GM19455 (cell line): ENCODE measurements around the gene VWF.
"Not testable (repeated sequence)": the region's sequence is repeated elsewhere in the genome, so short reads cannot be mapped to it uniquely, and the experiment has no call there.

Source experiments
- ATAC-seq: cut with Tn5 transposase; IDR thresholded peaks from one replicate; pipeline ENCODE4 v1.9.1; 2021; ENCODE audit not compliant: unreplicated experiment

The VWF gene

DNA sequence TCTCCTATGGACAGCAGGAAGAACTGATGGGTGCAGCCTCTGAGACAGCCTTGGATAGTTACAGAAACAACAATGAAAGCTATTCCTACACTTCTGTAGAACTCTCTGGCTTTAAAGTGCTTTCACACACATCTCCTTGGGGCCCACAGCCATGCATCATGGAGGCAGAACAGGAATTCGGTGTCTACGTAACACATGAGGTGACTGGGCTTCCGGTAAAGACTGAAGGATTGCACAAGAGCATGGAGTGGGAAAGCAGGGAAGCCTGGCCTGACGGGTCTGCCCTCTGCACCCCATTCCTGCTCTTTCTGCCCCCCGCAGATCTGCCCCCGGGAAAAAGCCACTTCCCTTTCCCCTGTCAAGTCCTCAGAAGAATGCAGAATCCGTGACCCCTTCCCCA, 82.6 kb downstream of the VWF start:
- no peak for ATAC-seq

- ATAC-seq = no peak
Observed at GRCh38 chr12:6040815-6041214, 83.7 kb downstream of the VWF start.

DNA sequence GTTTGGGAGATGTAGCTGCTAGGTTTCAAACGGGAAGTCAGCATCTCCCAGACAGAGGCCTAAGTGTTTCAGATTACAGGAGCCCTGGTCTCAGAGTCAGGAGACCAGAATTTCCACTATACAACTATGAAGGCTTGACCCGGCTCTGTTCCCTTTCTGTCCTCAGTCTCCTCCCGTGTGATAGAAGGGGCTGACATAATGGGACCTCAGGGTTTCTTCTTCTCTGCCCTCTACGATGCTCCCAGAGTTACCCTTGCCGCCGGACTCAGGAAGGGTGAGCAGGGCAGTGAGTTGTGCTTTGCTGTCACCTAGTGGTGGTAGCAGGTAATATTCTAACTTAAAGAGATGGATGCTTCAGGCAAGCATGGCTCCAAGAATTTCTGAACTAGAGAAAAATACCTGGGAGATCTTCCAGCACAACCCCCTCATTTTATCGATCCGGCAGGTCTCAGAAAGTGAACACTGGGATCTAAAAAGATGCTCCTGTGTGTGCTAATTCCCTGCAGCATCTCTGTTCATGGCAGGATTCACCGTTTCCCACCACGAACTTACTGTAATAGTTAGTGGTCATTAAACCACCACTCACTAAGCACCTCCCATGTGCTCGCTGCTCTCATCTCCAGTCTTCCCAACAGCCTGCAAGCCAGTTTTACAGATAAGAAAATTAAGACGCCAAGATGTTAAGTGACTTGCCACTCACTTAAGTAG, 84.4 kb downstream of the VWF start:
- ATAC-seq = no peak

- no peak for ATAC-seq
Observed at GRCh38 chr12:6038160-6038559, 86.3 kb downstream of the VWF start.

GRCh38 chr12:6037459-6037858, 87.0 kb downstream of the VWF start:
- ATAC-seq = no peak

DNA sequence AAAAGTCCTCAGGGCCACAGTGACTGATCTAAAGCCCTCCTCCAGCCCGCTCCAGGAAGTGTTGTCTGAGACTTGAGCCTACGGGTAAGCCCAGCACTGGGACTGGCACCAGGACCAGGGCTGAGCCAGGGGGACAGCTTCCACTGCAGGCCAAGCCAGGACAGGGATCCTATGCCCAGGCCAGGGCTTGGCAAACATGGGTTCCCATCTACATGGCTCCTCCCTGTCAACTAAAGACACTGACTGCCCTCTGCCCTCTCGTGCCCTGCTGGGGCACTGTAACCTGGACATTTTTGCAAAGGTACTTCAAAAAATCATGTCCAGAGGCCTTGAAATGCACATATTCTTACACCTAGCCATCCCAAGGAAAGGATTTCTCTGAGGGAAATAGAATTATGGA, 88.0 kb downstream of the VWF start:
- no peak for ATAC-seq

DNA sequence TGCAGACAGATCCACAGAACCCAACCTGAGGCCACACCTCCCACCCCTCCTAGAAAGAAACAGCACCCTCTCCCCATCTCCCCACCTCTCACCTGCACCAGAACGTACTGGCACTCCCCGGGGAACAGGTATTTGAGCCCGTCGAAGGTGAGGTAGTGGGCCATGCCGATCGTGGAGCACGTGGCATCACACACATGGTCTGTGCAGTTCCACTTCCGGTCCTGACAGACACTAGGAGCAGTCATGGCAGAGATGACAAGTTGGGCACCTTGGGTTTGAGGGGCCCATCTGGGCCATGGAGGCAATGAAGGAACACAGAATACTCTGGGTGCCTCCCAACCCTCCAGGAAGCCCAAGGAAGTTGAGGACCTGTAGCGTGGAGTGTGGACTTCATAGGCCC, 89.9 kb downstream of the VWF start:
- ATAC-seq = no peak

GRCh38 chr12:6033546-6033945, 90.9 kb downstream of the VWF start:
- no peak for ATAC-seq

- no peak for ATAC-seq
Observed at GRCh38 chr12:6032726-6033125, 91.7 kb downstream of the VWF start.

GRCh38 chr12:6031001-6031400, 93.5 kb downstream of the VWF start:
- no peak for ATAC-seq

- ATAC-seq = no peak
Observed at GRCh38 chr12:6030081-6030480, 94.4 kb downstream of the VWF start.

DNA sequence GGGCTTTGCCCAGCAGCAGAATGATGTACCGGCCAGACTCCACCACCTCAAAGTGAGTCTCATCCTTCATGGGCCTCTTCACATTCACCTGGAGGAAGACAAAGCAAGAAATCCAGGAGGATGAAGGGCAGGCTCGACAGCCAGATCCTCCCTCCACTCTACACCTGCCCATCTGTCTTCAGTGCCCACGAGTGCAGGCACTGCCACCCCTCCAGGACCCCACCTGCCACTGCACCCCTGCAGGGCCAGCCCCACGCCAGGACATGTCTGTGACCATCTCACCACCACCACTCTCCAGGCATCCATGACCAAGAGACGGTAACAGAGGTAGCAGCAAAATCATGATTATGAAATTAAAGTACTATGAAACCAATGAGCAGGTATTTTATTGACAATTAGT, 95.1 kb downstream of the VWF start:
- ATAC-seq = no peak

DNA sequence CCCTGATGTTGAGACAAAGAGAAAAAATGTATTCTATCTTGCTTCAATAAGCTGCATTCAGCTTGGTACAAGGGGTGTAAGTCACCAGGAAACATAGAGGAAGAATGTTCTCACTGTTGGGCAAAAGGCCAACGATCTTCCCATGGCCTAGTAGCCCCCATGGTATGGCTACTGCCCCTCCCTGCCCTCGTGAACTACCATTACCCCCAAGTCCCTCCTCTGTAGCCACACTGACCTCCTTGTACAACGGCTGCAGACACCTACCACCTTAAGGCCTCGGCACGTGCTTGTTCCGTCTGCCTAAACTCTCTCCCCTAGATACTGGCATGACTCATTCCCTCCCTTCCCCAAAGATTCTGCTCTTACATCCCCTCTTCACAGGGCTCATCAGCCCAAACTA, 97.5 kb downstream of the VWF start:
- no peak for ATAC-seq

DNA sequence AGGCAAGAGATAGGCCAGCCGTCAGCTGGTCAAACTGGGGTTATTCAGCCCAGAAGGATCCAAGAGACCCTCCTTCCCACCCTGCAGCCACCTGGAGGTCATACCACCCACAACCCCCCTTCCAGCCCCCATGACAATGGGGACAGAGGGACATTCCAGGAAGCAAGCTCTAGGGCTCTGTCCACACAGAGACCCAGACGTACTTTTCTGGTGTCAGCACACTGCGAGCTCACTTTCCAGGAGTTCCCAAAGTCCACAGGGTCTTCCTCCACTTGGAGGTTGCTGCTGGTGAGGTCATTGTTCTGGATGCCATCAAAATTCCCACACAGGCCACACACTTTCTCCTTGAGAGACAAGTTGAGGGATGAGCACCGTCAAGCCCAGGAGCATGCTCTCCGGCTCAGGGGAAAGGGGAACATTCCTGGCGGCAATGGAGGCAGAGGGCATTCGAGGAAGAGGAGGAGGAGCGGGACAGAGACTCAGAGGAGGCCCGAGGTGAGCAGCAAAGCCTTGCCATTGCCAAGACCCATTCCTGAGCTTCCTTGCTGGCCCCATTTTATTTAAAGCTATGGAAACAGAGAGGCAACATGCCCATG, 98.7 kb downstream of the VWF start:
- not testable (repeated sequence) for ATAC-seq

GRCh38 chr12:6024066-6024465, 100.4 kb downstream of the VWF start:
- ATAC-seq = not testable (repeated sequence)

DNA sequence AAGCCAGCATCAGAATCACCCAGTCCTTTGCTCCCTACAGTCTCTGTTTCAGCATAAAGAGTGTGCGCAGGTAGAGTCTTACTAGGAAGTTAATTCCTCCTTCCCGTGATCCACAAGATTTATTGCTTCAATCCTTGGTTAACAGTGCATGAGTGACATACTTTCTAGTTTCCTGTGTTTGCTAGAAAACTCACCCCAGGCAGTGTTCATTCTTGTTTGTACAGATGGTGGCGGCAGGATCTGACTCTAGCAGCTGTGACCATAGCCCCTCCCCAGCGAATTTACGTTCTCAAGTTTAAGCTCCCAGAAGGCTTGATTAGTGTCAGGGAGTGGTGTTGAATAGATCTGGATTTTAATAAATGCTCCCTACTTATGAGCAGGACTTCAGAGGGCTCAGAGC, 103.5 kb downstream of the VWF start:
- ATAC-seq = no peak

DNA sequence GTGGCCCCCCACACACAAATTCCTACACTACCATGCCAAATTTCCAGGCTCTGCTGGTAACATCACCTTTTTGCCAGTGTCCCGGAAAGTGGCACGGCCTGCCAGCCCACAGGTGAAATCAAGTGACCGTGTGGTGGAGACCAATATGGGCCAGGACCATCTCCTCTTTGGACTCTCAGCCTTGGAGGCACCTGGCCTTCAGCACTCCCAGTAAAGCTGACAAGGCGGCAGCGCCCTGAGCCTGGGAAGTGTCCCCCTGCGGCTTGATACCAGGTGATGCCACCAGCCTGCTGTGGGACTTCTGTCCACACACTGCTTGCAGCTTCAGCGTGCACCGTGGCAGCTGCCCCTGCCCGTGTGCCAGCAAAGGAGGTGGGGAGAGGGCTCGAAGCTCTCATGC, 104.0 kb downstream of the VWF start:
- not testable (repeated sequence) for ATAC-seq

- not testable (repeated sequence) for ATAC-seq
Observed at GRCh38 chr12:6019256-6019655, 105.2 kb downstream of the VWF start.

DNA sequence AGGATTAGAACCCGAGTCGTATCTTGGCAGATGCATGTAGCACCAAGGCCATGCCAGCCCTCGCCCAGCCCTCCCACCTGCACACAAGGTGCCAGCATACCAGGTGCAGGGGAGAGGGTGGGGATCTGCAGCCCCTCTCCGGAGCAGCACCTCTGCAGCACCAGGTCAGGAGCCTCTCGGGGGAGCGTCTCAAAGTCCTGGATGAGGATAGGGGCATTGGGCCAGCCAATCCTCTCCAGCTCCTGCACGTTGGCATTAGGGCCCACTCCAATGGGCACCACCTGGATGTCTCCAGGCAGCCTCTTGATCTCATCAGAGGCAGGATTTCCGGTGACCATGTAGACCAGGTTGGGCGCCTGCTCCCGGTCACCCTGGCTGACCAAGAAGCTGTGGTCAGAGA, 106.2 kb downstream of the VWF start:
- no peak for ATAC-seq

- no peak for ATAC-seq
Observed at GRCh38 chr12:6016756-6017155, 107.7 kb downstream of the VWF start.

DNA sequence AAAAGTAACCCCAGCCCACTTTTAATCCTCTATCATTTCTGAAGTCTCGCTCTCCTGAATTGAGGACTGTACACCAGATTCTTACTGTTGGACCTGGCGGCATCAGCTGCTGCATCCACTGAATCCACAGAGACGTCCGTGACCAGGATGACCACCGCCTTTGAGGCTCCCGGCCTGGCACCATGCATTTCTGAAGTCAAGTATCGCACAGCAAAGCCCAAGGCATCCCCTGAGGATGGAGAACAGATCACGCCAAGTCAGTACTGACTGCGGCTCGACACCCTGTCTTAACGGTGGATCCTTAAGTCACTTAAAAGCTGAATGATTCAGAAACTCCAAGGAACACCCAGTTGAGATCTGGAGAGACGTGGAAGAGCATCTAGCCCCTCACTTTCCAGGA, 108.5 kb downstream of the VWF start:
- not testable (repeated sequence) for ATAC-seq

- not testable (repeated sequence) for ATAC-seq
Observed at GRCh38 chr12:6015271-6015670, 109.2 kb downstream of the VWF start.
